CD4-positive, alpha-beta T cell (primary cell): ENCODE data around the gene NUB1. TPM values are rescaled to one million over a fixed set of nuclear protein-coding genes. Genes with fewer than 3 reads are reported as not detected.
A peak's percentile ranks its signal among the peaks of the same experiment; 100 is the strongest.

Source experiments
- ATAC-seq: fragments of 200-7000 bp; cut with Tn5 transposase; one replicate; pipeline ENCODE4 v1.10.0; 2022; ENCODE audit warnings: mild to moderate bottlenecking; ENCODE audit not compliant: poor library complexity
- CTCF ChIA-PET: fragments of 350-600 bp; sonication (Branson Sonifier 250); formaldehyde crosslinking; loops from one replicate; lab custom pipeline; 2021; ENCODE audit warnings: antibody characterized with exemption, inconsistent platforms; lab: Charles Lee
- POLR2A ChIA-PET: fragments of 350-600 bp; sonication (Branson Sonifier 250); formaldehyde crosslinking; loops from one replicate; lab custom pipeline; 2021; ENCODE audit warnings: antibody characterized with exemption, inconsistent platforms; lab: Charles Lee
- DNase-seq, 14 experiments: peaks; one replicate each; pipeline ENCODE4 v3.0.0-alpha.2; 2013 to 2020; ENCODE audit warnings: mixed read lengths in 2 of 14
- H3K27ac ChIP-seq, 2 donors: one replicate each; pipeline versions ENCODE4 v1.5.1 to v1.7.0; 2013; ENCODE audit warnings: low read length in 2 of 2, low read depth in 1 of 2, mild to moderate bottlenecking in 1 of 2
- H3K27me3 ChIP-seq, 2 experiments: 1 replicate in 1 of 2; 2 replicates in 1 of 2; pipeline versions ENCODE4 v1.6.1 to v1.7.0; 2013; ENCODE audit warnings: low read length in 2 of 2, control low read depth in 1 of 2, mild to moderate bottlenecking in 1 of 2, moderate library complexity in 1 of 2; ENCODE audit not compliant: insufficient read depth in 2 of 2, control insufficient read depth in 1 of 2
- H3K36me3 ChIP-seq: one replicate; pipeline ENCODE4 v1.6.1; 2013; ENCODE audit warnings: low read length, control low read depth; ENCODE audit not compliant: insufficient read depth
- H3K4me1 ChIP-seq: one replicate; pipeline ENCODE4 v1.6.1; 2013; ENCODE audit warnings: low read length, control low read depth; ENCODE audit not compliant: insufficient read depth
- H3K4me3 ChIP-seq: one replicate; pipeline ENCODE4 v1.5.1; 2013; ENCODE audit warnings: mild to moderate bottlenecking, low read length, moderate library complexity
- H3K9me3 ChIP-seq, 2 experiments: 1 replicate in 1 of 2; 2 replicates in 1 of 2; pipeline versions ENCODE4 v1.6.1 to v1.7.0; 2013; ENCODE audit warnings: low read length in 2 of 2, mild to moderate bottlenecking in 2 of 2, control low read depth in 1 of 2, moderate library complexity in 1 of 2; ENCODE audit not compliant: control insufficient read depth in 1 of 2, insufficient read depth in 1 of 2
- H3K27ac Mint-ChIP-seq: one replicate; pipeline ENCODE4 v1.8.0; 2020; ENCODE audit warnings: mixed read lengths
- H3K27me3 Mint-ChIP-seq: one replicate; pipeline ENCODE4 v1.8.0; 2021; ENCODE audit warnings: mixed read lengths
- H3K36me3 Mint-ChIP-seq: one replicate; pipeline ENCODE4 v1.8.0; 2021; ENCODE audit warnings: low read depth, mixed read lengths
- H3K4me1 Mint-ChIP-seq: one replicate; pipeline ENCODE4 v1.8.0; 2021; ENCODE audit warnings: low read depth, mixed read lengths
- H3K4me3 Mint-ChIP-seq: one replicate; pipeline ENCODE4 v1.8.0; 2020; ENCODE audit warnings: mild to moderate bottlenecking, mixed read lengths
- H3K9me3 Mint-ChIP-seq: one replicate; pipeline ENCODE4 v1.8.0; 2020; ENCODE audit warnings: mixed read lengths
- CTCF ChIP-seq: fragments of 200-600 bp; IDR thresholded peaks from one replicate; pipeline ENCODE4 v1.8.0; 2022; ENCODE audit warnings: antibody characterized with exemption, mild to moderate bottlenecking
- intact Hi-C, 2 experiments: fragments of 100-400 bp; cut with DNase I in 1 of 2; cut with micrococcal nuclease in 1 of 2; formaldehyde crosslinking; loops; one replicate each; pipeline versions ENCODE4 v1.15.1 to v1.9.0; 2023 to 2025; cut with DNase I, micrococcal nuclease
- total RNA-seq, 174 experiments: library from RNA in 2 of 174; stranded (reverse) in 2 of 174; gene quantifications; one replicate each; pipeline ENCODE4 v1.2.3 and lab custom pipeline; 2021 to 2026

Gene NUB1
- total RNA-seq, 2 experiments from 2014 or later, result 86.0 to 90.4 TPM

DNA sequence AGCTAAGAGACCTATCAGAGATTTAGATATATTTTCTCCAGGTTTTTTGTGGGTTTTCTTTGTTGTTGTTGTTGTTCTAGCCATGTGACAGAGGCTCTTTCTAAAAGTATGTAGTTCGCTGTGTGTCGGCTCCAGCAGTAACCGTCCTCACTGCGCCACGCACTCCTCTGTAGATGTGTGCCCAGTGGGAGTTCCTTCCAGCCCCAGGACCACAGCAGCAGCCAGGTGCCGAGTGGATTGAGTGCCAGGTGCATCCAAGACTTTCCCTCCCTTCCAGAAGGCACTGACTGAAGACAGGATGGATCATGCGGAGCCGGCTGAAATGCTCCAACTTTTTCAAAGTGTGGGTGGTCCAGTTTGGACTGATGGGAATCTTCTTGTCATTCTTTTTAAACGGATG lies 36.4 kb downstream of the NUB1 start:
- Histone ChIP-seq H3K36me3 (peaks cover 50% of the 10 kb centered on the region), H3K27ac (no peak overlapping the region), H3K4me1 (peaks cover 21% of the 10 kb centered on the region), H3K9me3 (peaks cover 0 to 4% of the 10 kb centered on the region in 2 experiments), H3K27me3 (peaks cover 4 to 7% of the 10 kb centered on the region in 2 experiments), H3K4me3 (no peak overlapping the region)
- peak overlapping the region; percentile 47 for H3K27ac Mint-ChIP-seq
- ChIA-PET CTCF (no interaction called here), POLR2A (no interaction called here)
- no peak overlapping the region for H3K4me3 Mint-ChIP-seq
- H3K36me3 Mint-ChIP-seq, result peaks cover 47% of the 10 kb centered on the region
- intact Hi-C loops, result no loop called here
- H3K27me3 Mint-ChIP-seq, result peaks cover 7% of the 10 kb centered on the region
- no peak for TF ChIP-seq CTCF
- ATAC-seq, result no peak
- H3K4me1 Mint-ChIP-seq, result peaks cover 13% of the 10 kb centered on the region
- H3K9me3 Mint-ChIP-seq, result no peaks in the 10 kb centered on the region
- no peak for DNase-seq

DNA sequence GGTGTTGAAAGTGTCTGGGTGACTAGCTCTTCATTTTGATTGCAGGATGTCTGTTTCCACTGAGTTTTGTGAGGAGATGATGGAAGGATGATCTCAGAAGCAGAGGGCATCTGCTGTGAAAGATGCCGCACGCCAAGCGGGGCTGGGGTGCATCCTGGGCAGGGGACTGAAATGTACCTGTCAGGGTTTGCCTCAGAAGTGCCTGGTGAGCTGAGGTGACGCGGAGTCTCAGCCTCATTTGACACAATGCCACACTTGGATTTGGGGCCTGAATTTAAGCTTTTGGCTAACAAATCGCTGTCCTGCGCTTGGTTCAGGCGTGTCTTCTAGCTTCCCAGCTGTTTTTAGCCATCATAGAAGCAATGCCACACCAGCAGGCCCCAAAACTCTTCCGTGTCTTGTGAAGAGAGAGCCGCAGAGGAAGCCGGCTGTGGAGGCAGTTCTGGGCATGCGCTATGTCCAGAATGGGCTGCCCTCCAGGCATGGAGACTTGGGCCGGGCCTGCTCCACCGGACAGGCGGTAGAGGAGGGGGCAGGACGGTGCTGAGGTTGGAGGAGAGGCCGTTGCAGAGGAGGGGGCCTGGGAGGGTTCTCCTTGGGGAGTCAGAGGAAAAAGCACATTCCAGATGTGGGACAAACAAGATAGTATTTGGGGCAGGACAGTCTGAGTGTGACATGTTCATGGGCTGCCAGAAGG lies 37.0 kb downstream of the NUB1 start:
- no peak for TF ChIP-seq CTCF
- ChIA-PET CTCF (interaction anchor here (1.4 kb wide), 1 partner anchor 10 kb away, joined by 5 read pairs; no protein-coding TSS in a partner anchor), POLR2A (no interaction called here)
- Mint-ChIP-seq H3K27ac (peak overlapping the region; percentile 55), H3K4me3 (no peak overlapping the region), H3K9me3 (no peaks in the 10 kb centered on the region), H3K27me3 (peaks cover 10% of the 10 kb centered on the region), H3K36me3 (peaks cover 41% of the 10 kb centered on the region), H3K4me1 (peaks cover 13% of the 10 kb centered on the region)
- Histone ChIP-seq H3K36me3 (peaks cover 43% of the 10 kb centered on the region), H3K9me3 (peaks cover 0 to 4% of the 10 kb centered on the region in 2 experiments), H3K27me3 (peaks cover 4 to 7% of the 10 kb centered on the region in 2 experiments), H3K27ac (no peak overlapping the region), H3K4me3 (no peak overlapping the region), H3K4me1 (peaks cover 21% of the 10 kb centered on the region)
- no peak for DNase-seq
- intact Hi-C loops, result no loop called here
- ATAC-seq, result no peak

DNA sequence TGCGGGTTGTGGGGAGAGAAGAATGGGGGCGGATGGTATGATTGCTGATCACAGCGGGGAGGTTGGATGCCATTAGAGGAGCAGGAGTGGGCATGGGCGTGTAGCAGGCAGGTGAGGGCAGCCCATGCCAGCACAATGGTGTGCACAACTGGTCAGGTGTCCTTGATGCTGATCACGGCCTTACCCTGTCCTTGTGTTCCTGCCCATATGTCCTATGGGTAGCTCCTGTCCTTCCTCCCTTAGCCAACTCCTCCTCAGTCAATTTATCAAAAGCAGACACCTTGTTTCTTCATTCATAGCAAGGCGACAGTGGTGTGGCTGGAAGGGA lies 37.5 kb downstream of the NUB1 start:
- DNase-seq, result no peak

More for the DNA sequence above, 37.5 kb downstream of the NUB1 start:
- intact Hi-C loops, result no loop called here
- no peak overlapping the region for H3K27ac ChIP-seq
- TF ChIP-seq CTCF, result no peak
- POLR2A ChIA-PET, result no interaction called here
- Mint-ChIP-seq H3K4me1 (peaks cover 13% of the 10 kb centered on the region), H3K9me3 (no peaks in the 10 kb centered on the region), H3K36me3 (peaks cover 36% of the 10 kb centered on the region), H3K4me3 (no peak overlapping the region), H3K27me3 (peaks cover 15% of the 10 kb centered on the region), H3K27ac (peak overlapping the region; percentile 55)
- CTCF ChIA-PET, result interaction anchor here (1.4 kb wide), 1 partner anchor 11 kb away, joined by 5 read pairs; no protein-coding TSS in a partner anchor
- H3K4me1 ChIP-seq, result peaks cover 21% of the 10 kb centered on the region
- peaks cover 4 to 7% of the 10 kb centered on the region in 2 experiments for H3K27me3 ChIP-seq
- H3K36me3 ChIP-seq, result peaks cover 38% of the 10 kb centered on the region
- H3K9me3 ChIP-seq, result peaks cover 0 to 4% of the 10 kb centered on the region in 2 experiments
- H3K4me3 ChIP-seq, result no peak overlapping the region
- ATAC-seq, result no peak
